DMS114 treated with DMSO at 0.1 percent for 48 hours (cell line): ENCODE data around the gene HMBS.
"Not testable (repeated sequence)": the region's sequence is repeated elsewhere in the genome, so short reads cannot be mapped to it uniquely, and the experiment has no call there.

Experiments used
- DNase-seq: peaks from one replicate; lab custom pipeline; 2025; ENCODE audit not compliant: unreplicated experiment; lab: John Stamatoyannopoulos, UW

The HMBS gene

DNA sequence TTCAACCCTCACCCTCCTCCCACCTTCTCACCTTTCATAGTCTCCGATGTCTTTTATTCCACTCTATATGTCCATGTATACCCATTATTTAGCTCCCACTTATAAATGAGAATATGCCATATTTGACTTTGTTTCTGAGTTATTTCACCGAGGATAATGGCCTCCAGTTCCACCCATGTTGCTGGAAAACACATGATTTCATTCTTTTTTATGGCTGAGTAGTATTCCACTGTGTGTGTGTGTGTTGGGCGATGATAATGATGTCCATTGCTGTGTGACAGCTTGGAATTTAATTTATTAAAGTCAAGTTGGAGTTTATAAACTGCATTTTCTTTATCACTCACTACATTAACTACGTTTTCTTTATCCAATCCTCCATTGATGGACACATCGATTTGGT lies 33.5 kb downstream of the HMBS start:
- DNase-seq, result no peak

GRCh38 chr11:119118946-119119345 lies 34.3 kb downstream of the HMBS start:
- DNase-seq, result no peak

GRCh38 chr11:119120639-119121007 lies 35.9 kb downstream of the HMBS start:
- no peak for DNase-seq

GRCh38 chr11:119121008-119121810 lies 36.5 kb downstream of the HMBS start, which contains the start of gene HINFP:
Gene HINFP, plus strand, starts transcription at chr11:119121580. Its CDS starts 5,365 bp downstream, at chr11:119126945.
- peak; percentile 92 for DNase-seq

GRCh38 chr11:119121811-119122124 lies 37.1 kb downstream of the HMBS start:
- no peak for DNase-seq

DNA sequence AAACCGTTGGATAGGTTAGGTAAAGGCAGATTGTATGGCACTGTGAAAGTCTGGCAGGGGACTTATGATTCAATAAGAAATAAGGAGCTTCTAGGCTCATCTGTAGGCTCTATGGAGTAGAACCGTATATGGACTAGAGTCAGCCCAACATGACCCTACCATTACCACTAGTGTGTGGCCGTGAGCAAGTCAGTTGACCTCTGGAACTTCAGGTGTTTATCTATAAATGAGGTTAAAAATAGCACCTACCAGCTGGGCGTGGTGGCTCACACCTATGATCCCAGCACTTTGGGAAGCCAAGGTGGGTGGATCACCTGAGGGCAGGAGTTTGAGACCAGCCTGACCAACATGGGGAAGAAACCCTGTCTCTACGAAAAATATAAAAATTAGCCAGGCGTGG lies 41.1 kb downstream of the HMBS start:
- DNase-seq, result no peak

- no peak for DNase-seq
These were observed 42.1 kb downstream of the HMBS start for GRCh38 chr11:119126675-119127268.

DNA sequence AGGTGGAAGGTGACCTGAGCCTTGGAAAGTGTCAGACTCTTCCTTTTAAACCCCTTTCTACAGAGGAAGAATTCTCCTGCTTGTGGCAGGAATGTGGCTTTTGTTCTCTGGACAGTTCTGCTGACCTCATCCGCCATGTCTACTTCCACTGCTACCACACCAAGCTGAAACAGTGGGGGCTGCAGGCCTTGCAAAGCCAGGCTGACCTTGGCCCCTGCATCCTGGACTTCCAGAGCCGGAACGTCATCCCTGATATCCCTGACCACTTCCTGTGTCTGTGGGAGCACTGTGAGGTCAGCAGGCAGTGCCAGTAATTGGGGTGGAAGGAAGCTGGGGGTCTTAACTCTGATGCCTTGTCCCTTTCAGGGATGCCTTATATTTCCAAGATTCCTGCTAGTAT lies 46.0 kb downstream of the HMBS start:
- no peak for DNase-seq

DNA sequence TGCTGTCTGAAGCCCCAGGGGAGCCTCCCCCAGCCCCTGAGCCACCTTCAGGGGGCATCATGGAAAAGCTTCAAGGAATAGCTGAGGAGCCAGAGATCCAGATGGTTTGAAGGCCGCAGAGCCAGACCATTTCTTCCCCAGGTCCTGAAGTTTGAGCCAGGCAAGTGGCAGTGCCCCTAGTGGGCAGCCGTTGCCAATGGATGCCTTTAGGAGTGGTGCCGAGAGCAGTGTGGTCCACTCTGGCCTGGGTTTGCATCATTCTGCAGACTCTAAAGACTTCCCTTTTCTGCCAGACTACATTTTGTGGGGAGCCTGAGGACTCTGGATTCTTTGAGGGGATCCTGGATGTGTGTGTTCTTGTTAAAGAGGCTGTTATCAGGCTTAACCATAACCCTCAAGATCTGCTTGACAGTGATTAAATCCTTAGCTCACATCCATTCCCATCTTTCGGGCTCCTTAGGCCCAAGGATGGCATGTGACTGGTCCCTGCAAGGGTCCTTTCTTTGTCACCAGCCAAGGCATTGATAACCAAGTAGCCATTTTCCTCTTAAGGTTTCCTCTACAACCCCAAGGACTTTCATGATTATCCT lies 49.8 kb downstream of the HMBS start:
- no peak for DNase-seq

DNA sequence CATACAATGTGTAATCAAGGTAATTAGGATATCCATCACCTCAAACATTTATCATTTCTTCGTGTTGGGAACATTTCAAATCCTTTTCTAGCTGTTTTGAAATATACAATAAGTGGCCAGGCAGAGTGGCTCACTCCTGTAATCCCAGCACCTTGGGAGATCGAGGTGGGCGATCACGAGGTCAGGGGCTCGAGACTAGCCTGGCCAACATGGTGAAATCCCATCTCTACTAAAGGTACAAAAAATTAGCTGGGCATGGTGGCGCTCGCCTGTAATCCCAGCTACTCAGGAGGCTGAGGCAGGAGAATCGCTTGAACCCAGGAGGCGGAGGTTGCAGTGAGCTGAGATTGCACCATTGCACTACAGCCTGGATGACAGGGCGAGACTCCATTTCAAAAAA lies 54.6 kb downstream of the HMBS start:
- DNase-seq, result not testable (repeated sequence)
